Measurements from ENCODE around the gene GTSF1L.

The GTSF1L gene

DNA sequence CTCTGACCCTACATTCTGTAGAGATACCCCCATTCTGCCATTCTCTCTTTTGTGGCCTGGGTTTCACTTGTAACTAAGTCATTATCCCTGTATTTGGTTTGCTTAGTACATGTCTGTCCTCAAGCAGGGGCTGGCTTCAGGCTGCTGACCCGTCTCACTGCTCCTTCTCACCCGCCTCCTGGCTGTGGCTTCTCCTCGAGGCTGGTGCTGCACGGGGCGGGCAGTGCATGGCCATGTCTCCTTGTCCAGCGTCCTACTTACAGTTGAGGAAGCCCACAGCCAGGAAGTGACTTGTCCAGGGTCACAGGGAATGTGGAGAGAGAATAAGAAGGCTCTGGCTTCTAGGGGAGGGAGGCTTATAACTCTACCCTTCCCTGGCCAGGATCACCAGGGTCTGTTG, 11.3 kb downstream of the GTSF1L start:
- no peak for DNase-seq

DNA sequence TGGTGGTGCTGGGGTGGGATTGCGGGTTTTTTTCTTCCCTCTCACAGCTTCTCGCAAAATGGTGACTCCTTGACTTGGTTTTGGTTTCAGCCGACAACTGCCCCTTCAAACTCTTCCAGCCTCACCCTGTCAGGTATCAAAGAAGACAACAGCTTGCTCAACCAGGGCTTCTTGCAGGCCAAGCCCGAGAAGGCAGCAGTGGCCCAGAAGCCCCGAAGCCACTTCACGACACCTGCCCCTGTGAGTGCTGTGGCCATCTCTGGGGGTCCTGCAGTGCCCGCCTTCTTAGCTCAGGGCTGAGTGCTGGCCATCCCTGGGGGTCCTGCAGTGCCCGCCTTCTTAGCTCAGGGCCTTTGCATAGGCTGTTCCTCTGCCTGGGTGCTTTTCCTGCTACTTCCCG, 11.8 kb downstream of the GTSF1L start:
- DNase-seq: no peak

DNA sequence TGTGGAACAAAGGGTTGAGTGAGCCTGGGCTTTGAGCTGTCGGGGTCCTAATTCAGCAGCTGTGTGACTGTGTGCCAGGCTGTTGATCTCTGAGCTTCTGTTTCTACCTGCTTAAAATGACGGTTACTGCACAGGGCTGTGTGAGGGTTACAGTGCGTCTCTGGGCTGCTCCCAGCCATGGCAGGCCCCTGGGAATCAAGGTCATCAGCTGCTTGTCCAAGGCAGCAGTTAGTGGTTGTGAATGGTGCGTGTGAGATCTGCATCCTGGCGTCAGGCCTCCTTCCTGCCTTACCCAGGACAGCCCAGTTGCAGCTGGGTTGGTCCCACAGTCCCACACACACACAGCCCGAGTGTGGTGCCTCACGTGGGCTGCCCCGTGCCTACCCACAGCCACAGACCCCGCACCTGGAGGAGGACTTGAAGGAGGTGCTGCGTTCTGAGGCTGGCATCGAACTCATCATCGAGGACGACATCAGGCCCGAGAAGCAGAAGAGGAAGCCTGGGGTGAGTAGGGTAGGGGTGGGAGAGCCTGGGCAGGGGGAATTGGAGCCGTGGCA, 15.6 kb downstream of the GTSF1L start:
- DNase-seq: no peak

DNA sequence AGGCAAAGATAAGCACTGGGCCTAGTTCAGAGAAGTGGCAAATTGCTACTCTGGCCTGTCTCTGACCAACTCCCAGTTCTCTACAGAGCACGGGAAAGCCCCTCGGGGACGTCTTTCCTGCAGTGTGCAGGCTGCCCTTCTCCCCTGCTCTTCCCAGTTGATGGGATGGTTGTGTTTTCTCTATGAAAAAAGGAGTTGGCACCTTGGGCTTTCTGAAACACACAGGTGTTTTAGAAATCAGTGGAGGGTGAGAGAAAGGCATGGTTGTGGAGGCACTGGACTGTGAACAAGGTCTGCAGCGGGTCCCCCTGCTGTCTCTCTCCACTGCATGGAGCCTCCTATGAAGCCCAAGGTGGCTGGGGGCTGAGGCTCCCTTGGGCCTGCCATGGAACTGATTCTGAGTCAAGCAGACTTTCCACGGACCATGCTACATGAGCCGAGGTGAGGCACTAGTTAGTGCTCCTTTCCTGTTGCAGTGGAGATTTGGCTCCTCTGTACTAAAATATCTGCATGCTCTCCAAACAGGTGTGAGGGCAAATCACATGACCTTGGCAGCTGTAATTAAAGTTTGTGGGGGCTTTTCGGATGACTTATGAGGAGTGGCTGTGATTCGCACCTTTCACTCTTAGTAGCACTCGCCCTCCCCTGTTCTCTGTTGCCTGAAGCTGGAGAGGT, 16.3 kb downstream of the GTSF1L start:
- no peak for DNase-seq

DNA sequence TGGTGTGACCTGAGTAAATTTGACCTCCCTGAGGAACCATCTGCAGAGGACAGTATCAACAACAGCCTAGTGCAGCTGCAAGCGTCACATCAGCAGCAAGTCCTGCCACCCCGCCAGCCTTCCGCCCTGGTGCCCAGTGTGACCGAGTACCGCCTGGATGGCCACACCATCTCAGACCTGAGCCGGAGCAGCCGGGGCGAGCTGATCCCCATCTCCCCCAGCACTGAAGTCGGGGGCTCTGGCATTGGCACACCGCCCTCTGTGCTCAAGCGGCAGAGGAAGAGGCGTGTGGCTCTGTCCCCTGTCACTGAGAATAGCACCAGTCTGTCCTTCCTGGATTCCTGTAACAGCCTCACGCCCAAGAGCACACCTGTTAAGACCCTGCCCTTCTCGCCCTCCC, 24.3 kb downstream of the GTSF1L start:
- DNase-seq: no peak

- no peak for DNase-seq
Measured at GRCh38 chr20:43700627-43701026, 26.2 kb downstream of the GTSF1L start.

DNA sequence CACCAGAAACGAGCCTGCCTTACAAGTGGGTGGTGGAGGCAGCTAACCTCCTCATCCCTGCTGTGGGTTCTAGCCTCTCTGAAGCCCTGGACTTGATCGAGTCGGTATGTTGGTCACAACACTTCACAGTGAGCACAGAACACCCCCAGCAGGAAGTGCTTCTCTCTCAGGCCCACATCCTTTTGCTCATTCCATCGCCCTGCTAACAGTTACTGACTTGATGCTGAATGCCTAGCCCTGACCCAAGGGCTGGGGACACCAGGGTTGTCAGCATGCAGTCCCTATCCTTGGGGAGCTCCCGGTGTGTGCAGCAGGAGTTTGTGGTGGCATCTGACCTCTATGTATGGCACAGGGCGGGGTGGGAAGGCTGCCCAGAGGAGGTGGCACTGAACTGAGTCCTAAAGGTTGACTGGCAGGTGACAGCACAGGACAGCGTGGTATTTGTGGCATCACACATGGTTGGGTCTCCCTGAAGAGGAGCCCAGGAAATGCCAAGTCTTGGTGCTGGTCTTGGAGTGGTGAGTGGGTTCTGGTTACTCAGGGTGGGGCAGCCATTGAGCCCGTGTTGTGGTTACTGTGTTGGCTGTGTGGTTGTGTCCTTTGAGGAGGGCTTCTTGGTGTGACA, 26.7 kb downstream of the GTSF1L start:
- no peak for DNase-seq

GRCh38 chr20:43695571-43695970, 31.2 kb downstream of the GTSF1L start:
- no peak for DNase-seq

- no peak for DNase-seq
Measured at GRCh38 chr20:43694763-43695162, 32.0 kb downstream of the GTSF1L start.

DNA sequence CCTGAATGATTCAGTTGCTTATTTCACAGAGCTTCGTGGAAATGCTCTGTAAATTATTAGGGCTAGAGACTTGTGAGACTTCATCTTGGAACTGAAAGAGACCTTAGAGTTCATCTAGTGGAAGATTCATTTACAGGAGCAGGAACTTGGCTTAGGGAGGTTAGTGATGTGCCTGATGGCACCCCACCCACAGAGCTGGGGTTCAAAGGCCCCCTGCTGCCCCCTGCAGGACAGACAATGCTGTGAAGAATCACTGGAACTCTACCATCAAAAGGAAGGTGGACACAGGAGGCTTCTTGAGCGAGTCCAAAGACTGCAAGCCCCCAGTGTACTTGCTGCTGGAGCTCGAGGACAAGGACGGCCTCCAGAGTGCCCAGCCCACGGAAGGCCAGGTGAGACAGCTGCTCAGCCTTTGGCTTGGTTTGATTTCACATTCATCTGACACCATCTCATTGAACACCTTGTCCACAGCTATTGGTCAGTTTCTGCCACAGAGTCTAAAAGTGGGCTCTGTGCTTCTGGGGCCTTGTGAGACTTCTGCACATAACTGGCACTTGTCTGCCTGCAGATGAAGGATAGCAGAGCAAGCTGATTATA, 34.8 kb downstream of the GTSF1L start:
- DNase-seq: peak; percentile 83

DNA sequence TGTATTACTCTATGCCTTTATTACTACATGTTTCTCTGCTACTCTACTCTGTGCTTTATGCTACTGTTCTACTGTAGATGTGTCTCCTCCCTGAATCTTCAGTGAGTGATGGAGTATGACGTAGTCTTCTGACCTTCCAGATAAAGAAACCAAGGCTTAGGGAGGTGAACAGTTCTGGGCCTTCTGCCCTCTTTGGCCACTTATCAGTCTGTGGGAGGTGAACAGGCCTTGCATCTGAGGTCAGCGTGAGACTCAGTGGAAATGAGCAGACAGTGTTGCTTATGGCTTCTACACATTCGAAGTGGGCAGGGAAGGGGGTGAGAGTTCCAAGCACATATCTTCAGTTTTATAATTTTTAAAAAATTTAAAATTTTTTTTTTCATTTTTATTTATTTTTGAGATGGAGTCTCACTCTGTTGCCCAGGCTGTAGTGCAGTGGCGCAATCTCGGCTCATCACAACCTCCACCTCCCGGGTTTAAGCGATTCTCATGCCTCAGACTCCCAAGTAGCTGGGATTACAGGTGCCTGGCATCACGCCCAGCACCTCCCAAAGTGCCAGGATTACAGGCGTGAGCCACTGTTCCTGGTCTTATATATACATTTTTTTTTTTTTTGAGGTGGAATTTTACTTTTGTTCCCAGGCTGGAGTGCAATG, 35.7 kb downstream of the GTSF1L start:
- DNase-seq: no peak

- no peak for DNase-seq
Measured at GRCh38 chr20:43689165-43689564, 37.6 kb downstream of the GTSF1L start.

- DNase-seq: no peak
Measured at GRCh38 chr20:43686820-43687219, 40.0 kb downstream of the GTSF1L start.

DNA sequence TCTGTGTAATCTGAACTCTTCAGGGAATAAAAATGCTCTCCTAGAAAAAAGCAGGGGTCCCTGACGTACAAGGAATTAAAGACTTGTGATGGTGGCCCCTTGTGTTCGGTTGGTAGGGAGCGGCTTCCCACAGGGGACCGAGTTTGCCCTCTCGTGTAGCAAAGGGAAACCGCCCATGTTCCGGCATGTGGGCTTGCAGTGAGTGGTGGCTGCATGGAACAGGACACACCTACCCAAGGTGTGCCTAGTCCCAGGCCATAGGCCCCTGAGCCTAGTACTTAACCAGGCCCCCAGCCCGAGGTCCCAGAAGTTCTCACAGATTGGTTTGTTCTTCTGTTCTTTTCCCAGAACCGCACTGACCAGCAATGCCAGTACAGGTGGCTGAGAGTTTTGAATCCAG, 44.4 kb downstream of the GTSF1L start:
- DNase-seq: no peak

GRCh38 chr20:43681991-43682410, 44.8 kb downstream of the GTSF1L start:
- DNase-seq: no peak

GRCh38 chr20:43681468-43681942, 45.3 kb downstream of the GTSF1L start:
- no peak for DNase-seq

DNA sequence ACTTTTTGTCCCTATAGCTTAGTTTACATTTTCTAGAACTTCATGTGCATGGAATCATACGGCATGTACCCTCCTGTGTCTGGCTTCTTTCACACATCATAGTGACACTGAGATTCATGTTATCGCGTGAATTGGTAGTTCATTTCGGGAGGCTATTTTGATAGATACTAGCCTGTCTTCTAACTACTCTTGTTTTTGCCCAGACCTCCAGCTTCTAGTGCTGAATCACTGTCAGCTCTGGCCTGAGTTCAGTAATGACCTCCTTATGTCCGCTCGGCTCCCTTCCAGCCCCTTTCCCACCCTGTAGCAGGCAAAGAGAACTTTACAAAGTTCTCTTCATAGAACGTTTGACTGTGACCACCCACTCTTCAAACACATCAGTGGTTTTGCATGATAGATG, 45.8 kb downstream of the GTSF1L start:
- no peak for DNase-seq

GRCh38 chr20:43676368-43676767, 50.4 kb downstream of the GTSF1L start:
- no peak for DNase-seq
